ENCODE measurements around the gene TBXA2R. TPM values are rescaled to one million over a fixed set of nuclear protein-coding genes. Genes with fewer than 3 reads are reported as not detected.
A peak's percentile ranks its signal among the peaks of the same experiment; 100 is the strongest.
"Not testable (repeated sequence)": the region's sequence is repeated elsewhere in the genome, so short reads cannot be mapped to it uniquely, and the experiment has no call there.

Gene TBXA2R
- total and polyA plus RNA-seq, 5 donors from 2014 or later, result 0.19 to 1.7 (median 0.73) TPM; not detected in 1

DNA sequence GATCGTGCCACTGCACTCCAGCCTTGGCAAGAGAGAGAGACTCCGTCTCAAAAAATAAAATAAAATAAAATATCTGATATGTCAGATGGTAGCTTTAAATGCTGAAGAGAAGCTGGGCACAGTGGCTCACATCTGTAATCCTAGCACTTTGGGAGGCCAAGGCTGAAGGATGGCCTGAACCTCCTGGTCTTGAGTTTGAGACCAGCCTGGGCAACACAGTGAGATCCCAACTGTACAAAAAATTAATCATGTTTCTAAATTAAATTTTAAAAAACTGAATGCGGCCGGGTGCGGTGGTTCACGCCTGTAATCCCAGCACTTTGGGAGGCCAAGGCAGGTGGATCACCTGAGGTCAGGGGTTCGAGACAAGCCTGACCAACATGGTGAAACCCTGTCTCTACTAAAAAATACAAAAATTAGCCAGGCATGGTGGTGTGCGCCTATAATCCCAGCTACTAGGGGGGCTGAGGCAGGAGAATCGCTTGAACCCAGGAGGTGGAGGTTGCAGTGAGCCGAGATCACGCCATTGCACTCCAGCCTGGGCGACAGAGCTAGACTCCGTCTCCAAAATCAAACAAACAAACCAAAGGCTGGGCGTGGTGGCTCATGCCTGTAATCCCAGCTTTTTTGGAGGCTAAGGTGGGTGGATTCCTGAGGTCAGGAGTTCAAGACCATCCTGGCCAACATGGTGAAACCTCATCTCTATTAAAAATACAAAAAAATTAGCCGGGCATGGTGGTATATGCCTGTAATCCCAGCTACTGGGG is 22.5 kb downstream of the TBXA2R start:
- H3K27me3 ChIP-seq (ENCODE audit: control insufficient read depth, insufficient read depth, low read length); H3K27ac Mint-ChIP-seq; H3K36me3 ChIP-seq (ENCODE audit: control insufficient read depth, insufficient read depth, low read length); H3K27me3 Mint-ChIP-seq; H3K4me3 Mint-ChIP-seq; H3K9me3 Mint-ChIP-seq; H3K27ac ChIP-seq (ENCODE audit: insufficient read depth, low read length, poor library complexity, severe bottlenecking); ATAC-seq (ENCODE audit: low read depth in 2 of 2); DNase-seq; H3K4me1 ChIP-seq (ENCODE audit: control insufficient read depth, insufficient read depth, low read length, poor library complexity, severe bottlenecking); H3K36me3 Mint-ChIP-seq; H3K9me3 ChIP-seq (ENCODE audit: control insufficient read depth in 2 of 2, low read length in 2 of 2); H3K4me1 Mint-ChIP-seq; H3K4me3 ChIP-seq (ENCODE audit: low read depth, low read length): not testable (repeated sequence)

DNA sequence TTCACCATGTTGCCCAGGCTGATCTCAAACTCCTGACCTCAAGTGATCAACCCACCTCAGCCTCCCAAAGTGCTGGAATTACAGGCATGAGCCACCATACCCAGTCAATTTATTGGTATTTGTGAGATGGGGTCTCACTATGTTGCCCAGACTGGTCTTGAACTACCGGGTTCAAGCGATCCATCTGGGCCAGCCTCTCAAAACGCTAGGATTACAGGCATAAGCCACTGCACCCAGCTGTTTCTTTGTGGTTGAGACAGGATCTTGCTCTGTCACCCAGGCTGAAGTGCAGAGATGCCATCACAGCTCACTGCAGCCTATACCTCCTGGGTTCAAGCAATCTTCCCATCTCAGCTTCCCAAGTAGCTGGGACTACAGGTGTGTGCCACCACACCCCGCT is 24.9 kb downstream of the TBXA2R start:
- H3K9me3 Mint-ChIP-seq; H3K36me3 Mint-ChIP-seq; H3K27me3 Mint-ChIP-seq; H3K27ac ChIP-seq (ENCODE audit: insufficient read depth, low read length, poor library complexity, severe bottlenecking); H3K4me3 ChIP-seq (ENCODE audit: low read depth, low read length); H3K4me1 Mint-ChIP-seq; H3K4me3 Mint-ChIP-seq; H3K27ac Mint-ChIP-seq; H3K4me1 ChIP-seq (ENCODE audit: control insufficient read depth, insufficient read depth, low read length, poor library complexity, severe bottlenecking); H3K36me3 ChIP-seq (ENCODE audit: control insufficient read depth, insufficient read depth, low read length); ATAC-seq (ENCODE audit: low read depth in 2 of 2); H3K27me3 ChIP-seq (ENCODE audit: control insufficient read depth, insufficient read depth, low read length); DNase-seq; H3K9me3 ChIP-seq (ENCODE audit: control insufficient read depth in 2 of 2, low read length in 2 of 2): not testable (repeated sequence)

- peaks cover 3% of the 10 kb centered on the region for H3K4me1 ChIP-seq (ENCODE audit: control insufficient read depth, insufficient read depth, low read length, poor library complexity, severe bottlenecking)
- H3K27me3 ChIP-seq (ENCODE audit: control insufficient read depth, insufficient read depth, low read length), result no peaks in the 10 kb centered on the region
- H3K4me3 ChIP-seq (ENCODE audit: low read depth, low read length), result no peak overlapping the region
- H3K27ac Mint-ChIP-seq, result no peak overlapping the region
- peaks cover 0 to 1% (median under 1%) of the 10 kb centered on the region in 4 donors for H3K4me1 Mint-ChIP-seq
- H3K4me3 Mint-ChIP-seq, result peak overlapping the region in 1 of 4 donors; percentile 71
- peaks cover 2% of the 10 kb centered on the region for H3K36me3 Mint-ChIP-seq
- H3K9me3 Mint-ChIP-seq, result no peaks in the 10 kb centered on the region
- no peak for DNase-seq
- H3K9me3 ChIP-seq (ENCODE audit: control insufficient read depth in 2 of 2, low read length in 2 of 2), result no peaks in the 10 kb centered on the region
- no peaks in the 10 kb centered on the region for H3K36me3 ChIP-seq (ENCODE audit: control insufficient read depth, insufficient read depth, low read length)
- ATAC-seq (ENCODE audit: low read depth in 2 of 2), result no peak
- H3K27ac ChIP-seq (ENCODE audit: insufficient read depth, low read length, poor library complexity, severe bottlenecking), result no peak overlapping the region
- peaks cover 4% of the 10 kb centered on the region for H3K27me3 Mint-ChIP-seq
These were observed 26.3 kb downstream of the TBXA2R start for GRCh38 chr19:3580156-3580934.

DNA sequence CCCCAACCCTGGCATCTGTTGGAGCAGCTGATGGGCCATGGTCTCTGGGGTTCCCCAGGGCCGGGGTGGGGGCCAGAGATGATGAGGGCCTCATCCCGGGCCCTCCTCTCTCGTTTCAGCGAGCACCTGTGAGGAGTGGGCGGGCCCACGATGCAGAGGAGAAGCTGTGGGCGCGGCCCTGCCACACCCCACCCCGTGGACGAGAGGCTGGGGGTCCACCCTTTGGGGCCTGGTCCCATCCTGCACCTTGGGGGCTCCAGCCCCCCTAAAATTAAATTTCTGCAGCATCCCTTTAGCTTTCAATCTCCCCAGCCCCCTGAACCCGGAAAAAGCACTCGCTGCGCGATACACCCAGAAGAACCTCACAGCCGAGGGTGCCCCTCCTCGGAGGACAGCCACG is 28.3 kb downstream of the TBXA2R start:
- H3K4me3 Mint-ChIP-seq, result no peak overlapping the region
- no peak for ATAC-seq (ENCODE audit: low read depth in 2 of 2)
- DNase-seq, result no peak
- H3K27me3 ChIP-seq (ENCODE audit: control insufficient read depth, insufficient read depth, low read length), result no peaks in the 10 kb centered on the region
- H3K27ac ChIP-seq (ENCODE audit: insufficient read depth, low read length, poor library complexity, severe bottlenecking), result no peak overlapping the region
- H3K4me3 ChIP-seq (ENCODE audit: low read depth, low read length), result no peak overlapping the region
- no peak overlapping the region for H3K27ac Mint-ChIP-seq
- H3K9me3 Mint-ChIP-seq, result no peaks in the 10 kb centered on the region
- H3K36me3 Mint-ChIP-seq, result peaks cover 7% of the 10 kb centered on the region
- H3K9me3 ChIP-seq (ENCODE audit: control insufficient read depth in 2 of 2, low read length in 2 of 2), result no peaks in the 10 kb centered on the region
- peaks cover 9% of the 10 kb centered on the region for H3K4me1 ChIP-seq (ENCODE audit: control insufficient read depth, insufficient read depth, low read length, poor library complexity, severe bottlenecking)
- peaks cover 4% of the 10 kb centered on the region for H3K27me3 Mint-ChIP-seq
- peaks cover 0 to 11% (median 4%) of the 10 kb centered on the region in 4 donors for H3K4me1 Mint-ChIP-seq
- H3K36me3 ChIP-seq (ENCODE audit: control insufficient read depth, insufficient read depth, low read length), result no peaks in the 10 kb centered on the region

- no peak overlapping the region for H3K27ac Mint-ChIP-seq
- peaks cover 0 to 11% (median 4%) of the 10 kb centered on the region in 4 donors for H3K4me1 Mint-ChIP-seq
- DNase-seq, result no peak
- H3K4me3 ChIP-seq (ENCODE audit: low read depth, low read length), result no peak overlapping the region
- H3K4me3 Mint-ChIP-seq, result peak overlapping the region in 1 of 4 donors; percentile 43
- no peak overlapping the region for H3K27ac ChIP-seq (ENCODE audit: insufficient read depth, low read length, poor library complexity, severe bottlenecking)
- peaks cover 4% of the 10 kb centered on the region for H3K27me3 Mint-ChIP-seq
- no peaks in the 10 kb centered on the region for H3K9me3 ChIP-seq (ENCODE audit: control insufficient read depth in 2 of 2, low read length in 2 of 2)
- no peaks in the 10 kb centered on the region for H3K9me3 Mint-ChIP-seq
- H3K36me3 ChIP-seq (ENCODE audit: control insufficient read depth, insufficient read depth, low read length), result no peaks in the 10 kb centered on the region
- H3K36me3 Mint-ChIP-seq, result peaks cover 7% of the 10 kb centered on the region
- ATAC-seq (ENCODE audit: low read depth in 2 of 2), result no peak
- no peaks in the 10 kb centered on the region for H3K27me3 ChIP-seq (ENCODE audit: control insufficient read depth, insufficient read depth, low read length)
- peaks cover 13% of the 10 kb centered on the region for H3K4me1 ChIP-seq (ENCODE audit: control insufficient read depth, insufficient read depth, low read length, poor library complexity, severe bottlenecking)
These were observed 28.8 kb downstream of the TBXA2R start for GRCh38 chr19:3577723-3578344.

DNA sequence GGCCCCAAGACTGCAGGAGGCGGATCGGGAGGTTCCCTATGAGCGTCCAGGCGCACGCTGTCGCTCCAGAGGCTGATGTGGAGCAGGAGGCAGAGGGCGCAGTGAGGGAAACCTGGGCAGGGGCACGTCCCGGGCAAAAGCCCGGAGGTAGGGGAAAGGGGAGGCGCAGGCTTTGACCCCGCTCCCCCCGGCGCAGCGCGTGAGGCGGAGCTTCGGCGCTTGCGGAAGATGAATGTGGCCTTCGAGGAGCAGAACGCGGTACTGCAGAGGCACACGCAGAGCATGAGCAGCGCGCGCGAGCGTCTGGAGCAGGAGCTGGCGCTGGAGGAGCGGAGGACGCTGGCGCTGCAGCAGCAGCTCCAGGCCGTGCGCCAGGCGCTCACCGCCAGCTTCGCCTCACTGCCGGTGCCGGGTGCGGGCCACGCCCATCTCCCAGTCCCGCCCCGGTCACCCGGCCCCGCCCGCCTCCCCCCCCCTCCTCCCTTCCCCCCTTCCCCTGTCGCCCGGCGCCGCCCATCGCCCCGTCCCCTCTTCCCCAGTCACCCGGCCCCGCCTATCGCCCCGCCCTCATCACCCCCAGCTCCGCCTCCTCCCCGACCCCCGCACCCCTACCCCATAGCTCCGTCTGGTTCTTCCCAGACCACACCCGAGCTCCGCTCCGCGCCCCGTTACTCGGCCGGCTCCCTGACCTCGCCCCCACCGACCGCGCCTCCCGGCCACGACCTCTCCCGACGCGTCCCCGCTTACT is 29.8 kb downstream of the TBXA2R start:
- H3K4me1 Mint-ChIP-seq, result peaks cover 0 to 19% (median 6%) of the 10 kb centered on the region in 4 donors
- H3K36me3 Mint-ChIP-seq, result peaks cover 7% of the 10 kb centered on the region
- Histone ChIP-seq H3K4me1 (ENCODE audit: control insufficient read depth, insufficient read depth, low read length, poor library complexity, severe bottlenecking) (peaks cover 19% of the 10 kb centered on the region), H3K36me3 (ENCODE audit: control insufficient read depth, insufficient read depth, low read length) (no peaks in the 10 kb centered on the region), H3K9me3 (ENCODE audit: control insufficient read depth in 2 of 2, low read length in 2 of 2) (no peaks in the 10 kb centered on the region), H3K27me3 (ENCODE audit: control insufficient read depth, insufficient read depth, low read length) (no peaks in the 10 kb centered on the region), H3K27ac (ENCODE audit: insufficient read depth, low read length, poor library complexity, severe bottlenecking) (no peak overlapping the region), H3K4me3 (ENCODE audit: low read depth, low read length) (no peak overlapping the region)
- DNase-seq, result no peak
- no peak for ATAC-seq (ENCODE audit: low read depth in 2 of 2)
- peaks cover 1% of the 10 kb centered on the region for H3K27me3 Mint-ChIP-seq
- no peaks in the 10 kb centered on the region for H3K9me3 Mint-ChIP-seq
- H3K27ac Mint-ChIP-seq, result no peak overlapping the region
- H3K4me3 Mint-ChIP-seq, result no peak overlapping the region

DNA sequence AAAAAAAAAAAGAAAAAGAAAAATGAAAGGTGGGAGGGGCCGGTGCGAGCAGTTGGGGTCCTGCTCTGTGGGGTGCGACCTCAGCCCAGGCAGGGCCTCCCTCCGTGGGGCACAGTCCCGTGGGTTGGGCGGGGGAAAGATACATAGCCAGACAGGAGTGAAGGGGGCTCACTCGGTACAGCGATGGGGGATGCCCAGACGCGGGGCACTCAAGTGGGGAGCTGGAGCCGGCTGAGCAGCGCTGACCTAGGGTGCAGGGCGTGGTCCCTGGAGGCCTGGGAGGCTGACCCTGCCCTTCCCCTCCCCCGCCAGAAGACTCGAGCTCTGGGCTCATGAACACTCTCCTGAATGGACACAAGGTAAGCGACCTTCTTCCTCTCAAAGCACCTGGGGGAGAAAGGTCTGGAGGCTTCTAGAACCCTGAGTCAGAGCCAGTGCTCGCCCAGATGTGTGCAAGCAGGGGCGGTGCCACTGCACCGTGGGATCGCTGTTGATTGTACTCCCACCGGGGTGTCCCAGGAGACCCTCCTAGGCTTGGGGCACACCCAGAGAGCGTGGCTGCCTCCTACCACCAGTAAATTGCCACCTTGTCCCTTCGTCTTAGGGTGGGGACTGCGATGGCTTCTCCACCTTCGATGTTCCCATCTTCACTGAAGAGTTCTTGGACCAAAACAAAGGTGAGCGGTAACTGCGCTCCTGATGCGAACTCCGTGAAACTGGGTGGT is 30.6 kb downstream of the TBXA2R start:
- Mint-ChIP-seq H3K4me1 (peaks cover 0 to 22% (median 8%) of the 10 kb centered on the region in 4 donors), H3K27me3 (no peaks in the 10 kb centered on the region), H3K9me3 (no peaks in the 10 kb centered on the region), H3K36me3 (peaks cover 7% of the 10 kb centered on the region), H3K4me3 (no peak overlapping the region), H3K27ac (no peak overlapping the region)
- ATAC-seq (ENCODE audit: low read depth in 2 of 2) (no peak), DNase-seq (no peak)
- H3K4me3 ChIP-seq (ENCODE audit: low read depth, low read length), result no peak overlapping the region
- H3K27ac ChIP-seq (ENCODE audit: insufficient read depth, low read length, poor library complexity, severe bottlenecking), result no peak overlapping the region
- H3K27me3 ChIP-seq (ENCODE audit: control insufficient read depth, insufficient read depth, low read length), result no peaks in the 10 kb centered on the region
- H3K9me3 ChIP-seq (ENCODE audit: control insufficient read depth in 2 of 2, low read length in 2 of 2), result no peaks in the 10 kb centered on the region
- peaks cover 19% of the 10 kb centered on the region for H3K4me1 ChIP-seq (ENCODE audit: control insufficient read depth, insufficient read depth, low read length, poor library complexity, severe bottlenecking)
- H3K36me3 ChIP-seq (ENCODE audit: control insufficient read depth, insufficient read depth, low read length), result no peaks in the 10 kb centered on the region

Data from CD4-positive, CD25-positive, alpha-beta regulatory T cell (primary cell).